ENCODE results near the gene PLS1. TPM values are rescaled to one million over a fixed set of nuclear protein-coding genes. Genes with fewer than 3 reads are reported as not detected.
A peak's percentile ranks its signal among the peaks of the same experiment; 100 is the strongest.
"Not testable (repeated sequence)": the region's sequence is repeated elsewhere in the genome, so short reads cannot be mapped to it uniquely, and the experiment has no call there.

PLS1 gene
- polyA plus RNA-seq, 2 of the 4 experiments (the other 2 are of a cell fraction): 18.5 to 78.1 TPM

GRCh38 chr3:142580061-142580423 is 16.2 kb upstream of the PLS1 start:
- H3K4me1 ChIP-seq: peaks cover 20% of the 10 kb centered on the region; the same call in 2 of the 3 replicates
- no peak overlapping the region for H3K4me3 ChIP-seq
- no peak for FAIRE-seq
- TF ChIP-seq PHF8 (IDR thresholded peaks at IDR 0.05; ENCODE audit: borderline replicate concordance, low read depth) (no peak), GATA3 (IDR thresholded peaks at IDR 0.05; ENCODE audit: borderline replicate concordance) (no peak), FOXS1 (CRISPR knock-in tag; IDR thresholded peaks at IDR 0.05) (no peak), JUN (IDR thresholded peaks at IDR 0.05) (no peak), MAX (IDR thresholded peaks at IDR 0.05) (no peak), ESRRA (IDR thresholded peaks at IDR 0.05; ENCODE audit: borderline replicate concordance, low read length) (no peak), ZFP36 (IDR thresholded peaks at IDR 0.05; ENCODE audit: borderline replicate concordance, partially characterized antibody) (no peak), TP53 (CRISPR knock-in tag; IDR thresholded peaks at IDR 0.05) (no peak), E2F6 (IDR thresholded peaks at IDR 0.05; ENCODE audit: borderline replicate concordance, low read depth) (no peak), HES2 (IDR thresholded peaks at IDR 0.05) (no peak)
- no peak overlapping the region; a peak in 1 of 6 replicates for H3K27ac ChIP-seq
- DNase-seq (ENCODE audit: low read depth in 1 of 2, low spot score in 1 of 2): no peak
- no peak for ATAC-seq
- POLR2A ChIA-PET: no interaction called here
- peak overlapping the region; percentile 83 for H3K4me2 ChIP-seq
- CTCF ChIA-PET: interaction anchor here (1.0 to 2.7 kb wide), 3 partner anchors 249 to 414 kb away, joined by 3 to 9 read pairs (median 6); no protein-coding TSS in a partner anchor
- no peaks in the 10 kb centered on the region for H3K9me3 ChIP-seq
- WGBS (ENCODE audit: missing lambda C conversion rate): 83% methylated on average over 1 of the region's 1 CpG

- ATAC-seq; H3K4me3 ChIP-seq; H3K9me3 ChIP-seq; POLR2A ChIA-PET; H3K4me2 ChIP-seq; FAIRE-seq; DNase-seq (ENCODE audit: low read depth in 1 of 2, low spot score in 1 of 2); H3K27ac ChIP-seq: not testable (repeated sequence)
- 74% methylated on average over 11 of the region's 11 CpGs for WGBS (ENCODE audit: missing lambda C conversion rate)
- peaks cover 18% of the 10 kb centered on the region; the same call in 2 of the 3 replicates for H3K4me1 ChIP-seq
- CTCF ChIA-PET: interaction anchor here (1.9 to 2.9 kb wide), 3 partner anchors 100 to 413 kb away, joined by 8 to 9 read pairs (median 9); no protein-coding TSS in a partner anchor
Measured at GRCh38 chr3:142581070-142581469, 15.1 kb upstream of the PLS1 start.

GRCh38 chr3:142586803-142587406 is 9.3 kb upstream of the PLS1 start:
- no peak overlapping the region for H3K4me3 ChIP-seq
- POLR2A ChIA-PET: interaction anchor here (0.7 to 1.0 kb wide), 4 partner anchors 8 to 301 kb away, joined by 3 to 6 read pairs (median 4); partner anchors contain the start of genes ATR, PLS1 and TRPC1
- peaks cover 7% of the 10 kb centered on the region; the same call in 2 of the 3 replicates for H3K4me1 ChIP-seq
- TF ChIP-seq RAD21 (conservative IDR thresholded peaks at IDR 0.05 in 1 of 2, IDR thresholded peaks at IDR 0.05 in 1 of 2): peak; percentile 95 to 97
- no peak; the same call in 1 of the 2 replicates for TF ChIP-seq FOSL2 (IDR thresholded peaks at IDR 0.05)
- 0 out of 2 replicates have a peak, but pooled peaks have one; percentile 3 for TF ChIP-seq FOSL2 (CRISPR knock-in tag; IDR thresholded peaks at IDR 0.05)
- peak; percentile 97 for TF ChIP-seq SMC3 (IDR thresholded peaks at IDR 0.05)
- peak; percentile 94 for TF ChIP-seq CTCF (IDR thresholded peaks at IDR 0.05)
- no peak for TF ChIP-seq HMGXB4 (CRISPR knock-in tag; IDR thresholded peaks at IDR 0.05; ENCODE audit: borderline replicate concordance)
- no peaks in the 10 kb centered on the region for H3K9me3 ChIP-seq
- WGBS (ENCODE audit: missing lambda C conversion rate): 41% methylated on average over 2 of the region's 2 CpGs
- ATAC-seq (peak; percentile 95 to 96), DNase-seq (ENCODE audit: low read depth in 1 of 2, low spot score in 1 of 2) (peak; percentile 84), FAIRE-seq (peak; percentile 94)
- peak overlapping the region; percentile 38; the same call in 1 of the 3 replicates for H3K4me2 ChIP-seq
- H3K27ac ChIP-seq: no peak overlapping the region
- CTCF ChIA-PET: interaction anchor here (0.6 to 4.5 kb wide), 47 partner anchors 8 to 412 kb away, joined by 3 to 36 read pairs (median 4); partner anchors contain the start of genes ATR, PLS1 and TRPC1
